GM23248 (cell line): ENCODE measurements around the gene UBE2QL1.

Experiments
- EZH2 ChIP-seq: fragments of 200-600 bp; sonication (generic); IDR thresholded peaks from 2 replicates; pipeline ENCODE4 v1.6.1; 2018; ENCODE audit warnings: antibody characterized with exemption, mild to moderate bottlenecking; ENCODE audit not compliant: insufficient read depth, poor library complexity, severe bottlenecking
- EZH2phosphoT487 ChIP-seq: fragments of 200-600 bp; sonication (generic); IDR thresholded peaks from 2 replicates; pipeline ENCODE4 v1.6.1; 2018; ENCODE audit warnings: antibody characterized with exemption, moderate library complexity, mild to moderate bottlenecking, low read depth; ENCODE audit not compliant: insufficient read depth

DNA sequence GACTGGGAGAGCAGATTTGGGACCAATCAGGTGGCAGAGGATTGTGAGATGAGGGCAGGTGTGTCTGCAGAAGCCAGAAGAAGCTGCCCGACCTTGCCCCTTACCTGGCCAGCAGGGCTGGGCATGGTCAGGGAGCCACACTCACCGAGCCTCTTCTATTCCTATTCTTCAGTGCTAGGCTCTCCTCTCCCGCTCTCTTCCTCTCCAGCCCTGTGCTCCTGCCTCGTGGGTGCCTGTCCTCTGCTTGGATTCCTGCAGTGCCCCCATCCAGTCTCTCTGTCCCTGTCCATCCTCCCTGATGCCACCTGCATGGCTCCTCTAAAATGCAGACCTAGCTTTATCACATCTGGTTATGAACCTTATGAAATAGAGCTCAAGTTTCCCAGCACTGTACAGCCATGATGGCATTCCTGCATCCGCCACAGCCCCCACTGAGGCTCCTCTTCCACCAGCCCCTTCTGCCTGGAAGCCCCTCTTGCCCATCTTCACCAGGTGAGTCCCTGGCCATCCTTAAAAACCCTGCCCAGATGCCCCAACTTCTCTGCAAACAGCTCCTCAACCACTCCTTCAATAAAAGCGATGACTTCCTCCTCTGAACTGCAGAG lies 8.2 kb downstream of the UBE2QL1 start:
- TF ChIP-seq EZH2 (no peak), EZH2phosphoT487 (no peak)
